A549 (cell line): ENCODE measurements around the gene COL8A1.

ENCODE experiments used
- BHLHE40 ChIP-seq: IDR thresholded peaks from 2 replicates; pipeline ENCODE4 v1.6.1; 2012; ENCODE audit warnings: low read depth, low read length, inconsistent platforms
- CTCF ChIP-seq: fragments of >200 bp; sonication (Bioruptor Twin); formaldehyde crosslinking; IDR thresholded peaks from 3 replicates; pipeline ENCODE4 v1.5.1; 2016
- E2F6 ChIP-seq: IDR thresholded peaks from 2 replicates; pipeline ENCODE4 v1.6.1; 2012; ENCODE audit warnings: low read depth, borderline replicate concordance
- EP300 ChIP-seq, 2 experiments: fragments of >200 bp; sonication (Bioruptor Twin); formaldehyde crosslinking; IDR thresholded peaks; 2 replicates in 1 of 2; 3 replicates in 1 of 2; pipeline ENCODE4 v1.6.1; 2016 to 2017
- POLR2A ChIP-seq: IDR thresholded peaks from 2 replicates; pipeline ENCODE4 v1.6.1; 2012; ENCODE audit warnings: mild to moderate bottlenecking, low read length
- TFCP2L1 ChIP-seq: fragments of 250-450 bp; sonication (Bioruptor Pico); IDR thresholded peaks from 2 replicates; pipeline ENCODE4 v1.5.0; 2021; ENCODE audit warnings: mild to moderate bottlenecking
- ZFP36 ChIP-seq: fragments of 450-650 bp; IDR thresholded peaks from 2 replicates; pipeline ENCODE4 v1.6.1; 2014; ENCODE audit warnings: borderline replicate concordance; ENCODE audit not compliant: partially characterized antibody

- TF ChIP-seq CTCF, result no peak
- TF ChIP-seq BHLHE40, result no peak
- TF ChIP-seq EP300 (IDR thresholded peaks at IDR 0.05), result no peak
- no peak for TF ChIP-seq ZFP36
- no peak for TF ChIP-seq POLR2A
- TF ChIP-seq E2F6, result no peak
- no peak for TF ChIP-seq TFCP2L1 (CRISPR knock-in tag)
These were observed 6.4 kb downstream of the COL8A1 start for GRCh38 chr3:99644746-99645145.
